GM10248 (cell line): ENCODE measurements around the gene LSM3.

Experiments used
- CTCF ChIA-PET: fragments of 300-600 bp; sonication (Branson Sonifier 250); formaldehyde crosslinking; extraction: SDS; loops from one replicate; lab custom pipeline; 2021; ENCODE audit warnings: antibody characterized with exemption; lab: Yijun Ruan, JAX
- POLR2A ChIA-PET: fragments of 350-650 bp; sonication (Branson Sonifier 250); formaldehyde crosslinking; extraction: SDS; loops from one replicate; lab custom pipeline; 2020; ENCODE audit warnings: antibody characterized with exemption; lab: Yijun Ruan, JAX
- DNase-seq: peaks from one replicate; pipeline ENCODE4 v3.0.0; 2012; ENCODE audit errors: extremely low spot score
- CTCF ChIP-seq: IDR thresholded peaks from 2 replicates; pipeline ENCODE4 v1.5.1; 2012; ENCODE audit warnings: mild to moderate bottlenecking, low read depth; ENCODE audit errors: extremely low read depth, missing control alignments, control extremely low read depth

Gene LSM3

GRCh38 chr3:14194865-14195264 lies 16.2 kb downstream of the LSM3 start:
- DNase-seq, result no peak
- ChIA-PET CTCF (interaction anchor here (1.3 to 2.1 kb wide), 2 partner anchors 10 to 67 kb away, joined by 3 to 15 read pairs; no protein-coding TSS in a partner anchor), POLR2A (no interaction called here)
- no peak for TF ChIP-seq CTCF

DNA sequence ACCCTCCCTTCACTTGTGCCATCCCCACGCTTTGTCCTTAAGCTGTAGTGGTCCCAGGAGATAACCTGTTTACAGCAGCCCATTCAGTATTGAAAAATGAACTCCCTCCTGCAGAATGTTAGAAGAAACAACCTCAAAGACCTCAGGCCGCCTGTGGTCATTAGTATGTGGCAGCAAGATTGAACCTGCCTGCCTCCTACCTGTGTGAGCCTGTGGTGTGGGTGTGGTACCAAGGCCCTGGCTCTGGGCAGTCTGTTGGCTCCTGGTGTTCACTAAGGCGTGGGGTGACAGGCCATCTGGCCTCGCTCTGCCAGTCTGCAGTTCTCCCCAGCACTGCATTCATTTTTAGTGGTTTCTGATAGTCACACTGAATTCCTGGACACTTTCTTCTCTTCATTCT lies 21.0 kb downstream of the LSM3 start:
- no peak for TF ChIP-seq CTCF
- POLR2A ChIA-PET, result no interaction called here
- CTCF ChIA-PET, result interaction anchor here (1.6 to 3.1 kb wide), 3 partner anchors 13 to 268 kb away, joined by 4 to 14 read pairs (median 5); no protein-coding TSS in a partner anchor
- DNase-seq, result no peak

DNA sequence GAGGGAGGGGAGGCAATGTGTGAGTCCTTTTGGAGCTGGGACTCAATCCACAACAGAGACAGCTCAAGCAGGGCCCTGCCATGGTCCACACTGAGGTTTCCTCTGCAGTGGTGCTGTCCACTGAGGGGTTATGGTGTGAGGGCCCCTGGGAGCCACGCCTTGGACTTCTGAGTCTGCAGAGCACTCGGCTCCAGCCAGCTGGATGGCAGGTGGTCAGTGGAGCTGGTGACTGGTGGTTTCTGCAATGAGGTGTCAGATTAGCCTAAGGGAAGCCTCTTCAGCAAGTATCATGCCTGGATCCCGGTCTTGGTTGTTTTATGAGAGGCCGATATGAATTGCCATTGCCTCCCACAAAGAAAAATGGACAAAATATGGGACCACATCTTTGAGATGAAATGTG lies 21.7 kb downstream of the LSM3 start:
- no peak for DNase-seq
- POLR2A ChIA-PET, result no interaction called here
- no peak for TF ChIP-seq CTCF
- CTCF ChIA-PET, result interaction anchor here (0.9 to 4.6 kb wide), 9 partner anchors 10 to 720 kb away, joined by 3 to 26 read pairs (median 4); no protein-coding TSS in a partner anchor

- CTCF ChIA-PET, result interaction anchor here (0.6 to 4.6 kb wide), 10 partner anchors 9 to 725 kb away, joined by 3 to 60 read pairs (median 4); no protein-coding TSS in a partner anchor
- POLR2A ChIA-PET, result no interaction called here
- TF ChIP-seq CTCF, result no peak
- no peak for DNase-seq
Observed at GRCh38 chr3:14200841-14201240, 22.2 kb downstream of the LSM3 start.

GRCh38 chr3:14201940-14202684 lies 23.5 kb downstream of the LSM3 start:
- CTCF ChIA-PET, result interaction anchor here (0.8 to 4.6 kb wide), 16 partner anchors 10 to 719 kb away, joined by 3 to 60 read pairs (median 10); no protein-coding TSS in a partner anchor
- TF ChIP-seq CTCF, result no peak
- no peak for DNase-seq
- POLR2A ChIA-PET, result no interaction called here

DNA sequence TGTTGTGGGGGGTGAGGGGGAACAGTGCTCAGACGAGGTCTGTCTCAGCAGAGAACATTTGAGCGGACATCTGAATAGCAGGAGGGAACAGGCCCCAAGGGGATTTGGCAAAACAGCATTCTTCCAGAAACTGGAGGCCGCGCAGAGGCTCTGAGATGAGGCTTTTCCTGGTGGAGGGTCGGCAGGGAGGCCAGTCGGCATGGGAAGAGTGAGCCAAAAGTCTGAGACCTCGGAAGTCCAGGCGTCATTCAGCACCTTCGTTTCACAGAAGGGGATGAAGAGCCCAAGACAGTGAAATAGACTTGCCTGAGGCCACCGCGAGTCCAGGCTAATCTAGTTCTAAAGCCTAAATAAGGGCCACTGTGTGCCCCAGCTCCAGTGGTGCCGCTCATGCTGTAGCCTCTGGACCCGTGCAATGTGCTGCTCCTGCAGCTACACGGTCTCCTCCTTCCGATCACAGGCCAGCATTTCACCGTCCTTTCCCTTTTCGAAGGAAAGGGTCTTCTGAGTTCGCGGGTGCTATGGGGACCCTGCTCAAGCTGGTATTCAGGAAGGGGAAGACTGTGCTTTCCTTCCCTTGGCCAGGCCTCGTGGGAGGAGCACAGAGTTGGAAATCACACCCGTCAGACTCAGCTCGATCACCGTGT lies 24.4 kb downstream of the LSM3 start:
- no peak for TF ChIP-seq CTCF
- no peak for DNase-seq
- ChIA-PET POLR2A (interaction anchor here (0.5 to 1.3 kb wide), 2 partner anchors 25 to 230 kb away, joined by 4 to 5 read pairs; partner anchors contain the start of genes LSM3 and XPC), CTCF (interaction anchor here (0.8 to 4.6 kb wide), 50 partner anchors 7 to 855 kb away, joined by 3 to 60 read pairs (median 6); partner anchors contain the start of genes LSM3 and XPC)
